Natural killer cell (primary cell): ENCODE results near the gene PDE4B. TPM values are rescaled to one million over a fixed set of nuclear protein-coding genes. Genes with fewer than 3 reads are reported as not detected.

ENCODE experiments used
- ATAC-seq, 3 donors: fragments of 150-1000 bp in 2 of 3; fragments of 200-7000 bp in 1 of 3; cut with Tn5 transposase; 1 replicate in 1 of 3; 2 replicates in 2 of 3; pipeline ENCODE4 v1.10.0; 2021; ENCODE audit warnings: mild to moderate bottlenecking in 2 of 3, moderate library complexity in 2 of 3
- DNase-seq, 2 donors: peaks; one replicate each; pipeline versions ENCODE4 v3.0.0 to v3.0.0-alpha.2; 2013 to 2021; ENCODE audit warnings: mixed read lengths in 1 of 2
- H3K27ac ChIP-seq: one replicate; pipeline ENCODE4 v1.5.1; 2013; ENCODE audit warnings: mild to moderate bottlenecking, low read length
- H3K27me3 ChIP-seq: one replicate; pipeline ENCODE4 v1.6.1; 2013; ENCODE audit warnings: low read length; ENCODE audit not compliant: control insufficient read depth, insufficient read depth
- H3K36me3 ChIP-seq: one replicate; pipeline ENCODE4 v1.6.1; 2013; ENCODE audit warnings: low read length; ENCODE audit not compliant: control insufficient read depth, insufficient read depth
- H3K4me1 ChIP-seq: one replicate; pipeline ENCODE4 v1.6.1; 2013; ENCODE audit warnings: low read length; ENCODE audit not compliant: control insufficient read depth, insufficient read depth
- H3K4me3 ChIP-seq: one replicate; pipeline ENCODE4 v1.5.1; 2013; ENCODE audit warnings: low read length
- H3K9me3 ChIP-seq: one replicate; pipeline ENCODE4 v1.6.1; 2013; ENCODE audit warnings: low read length; ENCODE audit not compliant: control insufficient read depth, insufficient read depth
- H3K27ac Mint-ChIP-seq, 2 donors: one replicate each; pipeline ENCODE4 v1.8.0; 2022; ENCODE audit warnings: mild to moderate bottlenecking in 2 of 2, mixed read lengths in 2 of 2, moderate library complexity in 1 of 2
- H3K27me3 Mint-ChIP-seq, 2 donors: one replicate each; pipeline ENCODE4 v1.8.0; 2022; ENCODE audit warnings: low read depth in 2 of 2, mixed read lengths in 2 of 2
- H3K36me3 Mint-ChIP-seq: one replicate; pipeline ENCODE4 v1.8.0; 2022; ENCODE audit warnings: mixed read lengths
- H3K4me1 Mint-ChIP-seq, 2 donors: one replicate each; pipeline ENCODE4 v1.8.0; 2022; ENCODE audit warnings: mixed read lengths in 2 of 2
- H3K4me3 Mint-ChIP-seq: one replicate; pipeline ENCODE4 v1.8.0; 2022; ENCODE audit warnings: mild to moderate bottlenecking, moderate library complexity, mixed read lengths
- H3K9me3 Mint-ChIP-seq, 2 donors: one replicate each; pipeline ENCODE4 v1.8.0; 2022; ENCODE audit warnings: mixed read lengths in 2 of 2
- WGBS: methylation state at CpG from one replicate; pipeline ENCODE4 v1.1.7; 2013; ENCODE audit warnings: missing lambda C conversion rate; ENCODE audit not compliant: insufficient coverage; 5-methylcytosine and 5-hydroxymethylcytosine counted together
- intact Hi-C: fragments of 100-400 bp; cut with micrococcal nuclease; formaldehyde crosslinking; loops from one replicate; pipeline ENCODE4 v1.14.2; 2022
- total RNA-seq, 4 donors: library from RNA; stranded (reverse); fragments of 120-200 nt in 1 of 4; gene quantifications; one replicate each; pipeline versions ENCODE4 v1.2.3 to v1.2.4, GENCODE V29; 2013 to 2022
- TF ChIP-seq, protein P1 (sequence below): fragments of 200-600 bp; IDR thresholded peaks from one replicate; pipeline ENCODE4 v1.8.0; 2022; ENCODE audit warnings: antibody characterized with exemption

PDE4B gene
- total RNA-seq, 3 donors from 2014 or later (not counting 1 experiment from before 2014, with no cell fraction given), result 18.0 to 42.4 (median 25.5) TPM

DNA sequence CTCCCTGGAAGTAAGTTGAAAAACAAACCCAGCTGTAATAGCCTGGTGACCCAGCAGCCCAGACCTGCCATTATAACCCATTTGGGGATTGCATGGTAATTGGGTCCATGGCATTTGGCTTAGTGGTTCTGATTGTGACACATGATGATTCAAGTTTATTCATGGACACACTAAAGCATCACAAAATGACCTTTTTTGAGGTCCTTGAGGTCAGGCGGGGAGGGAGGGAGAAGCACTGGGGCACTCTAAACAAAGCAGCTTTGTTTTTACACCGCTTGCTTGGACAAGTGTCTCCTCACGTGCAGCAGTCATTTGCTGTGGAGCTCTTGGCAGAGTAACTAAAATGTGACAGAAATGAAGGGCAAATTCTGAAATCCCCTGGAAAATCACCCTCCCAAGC is 500.2 kb downstream of the PDE4B start:
- Histone ChIP-seq H3K9me3 (no peaks in the 10 kb centered on the region), H3K36me3 (no peaks in the 10 kb centered on the region), H3K27ac (no peak overlapping the region), H3K4me3 (no peak overlapping the region), H3K27me3 (no peaks in the 10 kb centered on the region), H3K4me1 (peaks cover 3% of the 10 kb centered on the region)
- intact Hi-C loops, result no loop called here
- no peak overlapping the region for H3K4me3 Mint-ChIP-seq
- no peak overlapping the region for H3K27ac Mint-ChIP-seq
- peaks cover 3 to 4% of the 10 kb centered on the region in 2 donors for H3K4me1 Mint-ChIP-seq
- 100% methylated on average over 3 of the region's 3 CpGs for WGBS
- TF ChIP-seq, protein P1, sequence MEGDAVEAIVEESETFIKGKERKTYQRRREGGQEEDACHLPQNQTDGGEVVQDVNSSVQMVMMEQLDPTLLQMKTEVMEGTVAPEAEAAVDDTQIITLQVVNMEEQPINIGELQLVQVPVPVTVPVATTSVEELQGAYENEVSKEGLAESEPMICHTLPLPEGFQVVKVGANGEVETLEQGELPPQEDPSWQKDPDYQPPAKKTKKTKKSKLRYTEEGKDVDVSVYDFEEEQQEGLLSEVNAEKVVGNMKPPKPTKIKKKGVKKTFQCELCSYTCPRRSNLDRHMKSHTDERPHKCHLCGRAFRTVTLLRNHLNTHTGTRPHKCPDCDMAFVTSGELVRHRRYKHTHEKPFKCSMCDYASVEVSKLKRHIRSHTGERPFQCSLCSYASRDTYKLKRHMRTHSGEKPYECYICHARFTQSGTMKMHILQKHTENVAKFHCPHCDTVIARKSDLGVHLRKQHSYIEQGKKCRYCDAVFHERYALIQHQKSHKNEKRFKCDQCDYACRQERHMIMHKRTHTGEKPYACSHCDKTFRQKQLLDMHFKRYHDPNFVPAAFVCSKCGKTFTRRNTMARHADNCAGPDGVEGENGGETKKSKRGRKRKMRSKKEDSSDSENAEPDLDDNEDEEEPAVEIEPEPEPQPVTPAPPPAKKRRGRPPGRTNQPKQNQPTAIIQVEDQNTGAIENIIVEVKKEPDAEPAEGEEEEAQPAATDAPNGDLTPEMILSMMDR, result no peak
- H3K27me3 Mint-ChIP-seq, result peaks cover 16 to 19% of the 10 kb centered on the region in 2 donors
- H3K9me3 Mint-ChIP-seq, result no peaks in the 10 kb centered on the region
- H3K36me3 Mint-ChIP-seq, result no peaks in the 10 kb centered on the region
- no peak for DNase-seq
- no peak for ATAC-seq

DNA sequence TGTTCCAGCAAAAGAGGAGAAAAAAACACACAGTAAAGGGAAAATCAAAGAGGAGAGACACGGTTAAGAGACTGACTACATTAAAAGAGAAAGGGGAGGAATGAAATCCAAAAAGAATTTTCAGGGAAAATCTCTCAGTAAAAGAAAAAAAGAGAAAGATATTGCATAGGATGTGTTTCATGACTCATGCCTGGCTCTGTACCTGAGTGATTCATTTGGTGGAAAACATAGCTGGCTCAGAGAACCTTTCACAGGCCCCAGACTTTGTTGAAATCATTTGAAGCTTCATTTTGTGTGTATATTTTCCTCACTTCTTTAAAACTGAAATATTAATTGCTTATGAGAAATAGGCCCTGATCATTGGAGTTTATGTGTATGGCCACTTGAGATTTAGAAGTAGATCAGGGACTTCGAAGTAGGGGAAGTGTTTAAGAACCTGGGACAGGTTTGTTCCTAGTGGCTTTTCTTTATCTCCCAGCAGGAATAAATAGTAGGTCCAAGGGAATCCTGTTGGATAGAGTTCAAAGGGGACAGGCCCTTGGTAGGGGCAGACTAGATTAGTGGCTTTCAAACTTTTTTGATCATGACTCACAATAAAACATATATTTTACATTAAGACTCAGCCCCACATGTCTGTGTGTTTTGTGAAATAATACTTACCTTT is 502.1 kb downstream of the PDE4B start:
- Mint-ChIP-seq H3K4me1 (no peaks in the 10 kb centered on the region), H3K9me3 (no peaks in the 10 kb centered on the region), H3K4me3 (no peak overlapping the region), H3K36me3 (no peaks in the 10 kb centered on the region), H3K27ac (no peak overlapping the region), H3K27me3 (peaks cover 2 to 5% of the 10 kb centered on the region in 2 donors)
- no peaks in the 10 kb centered on the region for H3K9me3 ChIP-seq
- TF ChIP-seq, protein P1, result no peak
- ATAC-seq (no peak), DNase-seq (no peak)
- H3K4me3 ChIP-seq, result no peak overlapping the region
- 98% methylated on average over 2 of the region's 2 CpGs for WGBS
- no peak overlapping the region for H3K27ac ChIP-seq
- H3K27me3 ChIP-seq, result no peaks in the 10 kb centered on the region
- intact Hi-C loops, result no loop called here
- no peaks in the 10 kb centered on the region for H3K36me3 ChIP-seq
- H3K4me1 ChIP-seq, result no peaks in the 10 kb centered on the region

DNA sequence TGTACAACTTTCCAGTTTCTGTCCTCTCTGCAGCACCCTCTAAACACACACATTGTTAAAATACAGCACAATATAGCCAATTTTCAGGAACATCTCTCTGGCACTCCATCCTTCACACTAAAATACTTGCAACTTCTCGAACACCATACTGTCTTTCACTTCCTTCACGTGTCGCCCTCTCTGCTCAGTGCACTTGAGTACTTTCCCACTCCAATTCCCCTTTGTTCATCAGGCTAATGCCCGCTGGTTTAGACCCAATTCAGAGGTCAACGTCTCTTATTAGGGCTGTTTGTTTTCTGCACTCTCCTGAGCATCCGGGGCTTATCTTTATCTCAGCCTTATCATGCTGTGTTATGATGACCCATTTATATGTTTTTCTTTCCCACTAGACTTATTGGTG is 503.1 kb downstream of the PDE4B start:
- H3K27ac ChIP-seq, result no peak overlapping the region
- no peaks in the 10 kb centered on the region for H3K27me3 Mint-ChIP-seq
- no peaks in the 10 kb centered on the region for H3K27me3 ChIP-seq
- H3K4me1 ChIP-seq, result peaks cover 6% of the 10 kb centered on the region
- no peak for DNase-seq
- H3K4me1 Mint-ChIP-seq, result peaks cover 3% of the 10 kb centered on the region in 2 donors
- intact Hi-C loops, result no loop called here
- H3K4me3 ChIP-seq, result no peak overlapping the region
- no peak for ATAC-seq
- H3K36me3 ChIP-seq, result no peaks in the 10 kb centered on the region
- H3K9me3 Mint-ChIP-seq, result no peaks in the 10 kb centered on the region
- TF ChIP-seq, protein P1, result no peak
- H3K27ac Mint-ChIP-seq, result no peak overlapping the region
- H3K9me3 ChIP-seq, result no peaks in the 10 kb centered on the region
- no peaks in the 10 kb centered on the region for H3K36me3 Mint-ChIP-seq
- 83% methylated on average over 6 of the region's 6 CpGs for WGBS
- H3K4me3 Mint-ChIP-seq, result no peak overlapping the region

DNA sequence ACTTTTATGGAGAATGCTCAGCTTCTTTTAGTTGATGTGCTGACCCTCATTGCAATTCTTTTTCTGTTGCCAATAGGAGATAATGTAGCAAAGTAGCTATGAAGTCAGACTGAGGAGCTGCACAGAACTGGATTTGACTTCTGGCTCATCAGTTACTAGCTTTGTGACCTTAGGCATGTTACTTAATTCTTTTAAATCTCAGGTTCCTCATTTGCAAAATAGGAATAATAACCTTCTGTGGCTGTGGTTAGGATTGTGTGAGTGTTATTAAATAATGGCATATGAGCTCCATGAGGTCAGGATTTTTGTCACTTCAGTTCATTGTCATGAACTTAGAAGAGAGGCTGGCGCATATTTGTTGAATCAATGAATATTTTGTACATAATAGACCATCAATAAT is 503.7 kb downstream of the PDE4B start:
- TF ChIP-seq, protein P1, result no peak
- Mint-ChIP-seq H3K4me3 (no peak overlapping the region), H3K9me3 (no peaks in the 10 kb centered on the region), H3K27me3 (no peaks in the 10 kb centered on the region), H3K4me1 (peaks cover 9% of the 10 kb centered on the region in 2 donors), H3K27ac (no peak overlapping the region), H3K36me3 (no peaks in the 10 kb centered on the region)
- H3K27ac ChIP-seq, result no peak overlapping the region
- no peak for ATAC-seq
- no CpG with 5 or more reads among the region's 1 CpG for WGBS
- no peaks in the 10 kb centered on the region for H3K36me3 ChIP-seq
- no peak for DNase-seq
- no peaks in the 10 kb centered on the region for H3K9me3 ChIP-seq
- no peaks in the 10 kb centered on the region for H3K27me3 ChIP-seq
- H3K4me1 ChIP-seq, result peaks cover 11% of the 10 kb centered on the region
- no peak overlapping the region for H3K4me3 ChIP-seq
- intact Hi-C loops, result no loop called here
